CD4-positive, alpha-beta T cell treated with Interleukin-6 for 4 hours (primary cell): Measurements from ENCODE around the gene NR3C2.

Source experiments
- DNase-seq: peaks from one replicate; pipeline ENCODE4 v3.0.0-alpha.2; 2020; ENCODE audit warnings: mixed read lengths

The NR3C2 gene

DNA sequence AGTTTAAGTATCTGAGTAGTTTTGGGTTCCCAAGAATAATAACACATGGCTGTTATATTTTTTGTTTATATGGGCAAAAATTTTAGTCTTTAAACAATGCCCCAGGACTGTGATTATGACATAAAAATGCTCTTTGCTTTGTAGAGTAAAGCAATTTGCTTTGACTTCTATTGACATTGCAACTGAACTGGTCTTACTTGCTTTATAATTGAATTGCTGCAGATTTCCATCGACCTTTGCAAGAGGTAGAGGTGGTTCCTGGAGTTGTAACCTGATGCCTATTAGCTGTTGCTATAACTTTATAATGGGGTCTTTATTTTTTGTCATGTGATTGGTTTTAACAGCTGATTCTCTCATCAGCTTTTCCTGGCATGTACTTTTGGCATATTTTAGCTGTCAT, 407.4 kb downstream of the NR3C2 start:
- no peak for DNase-seq

DNA sequence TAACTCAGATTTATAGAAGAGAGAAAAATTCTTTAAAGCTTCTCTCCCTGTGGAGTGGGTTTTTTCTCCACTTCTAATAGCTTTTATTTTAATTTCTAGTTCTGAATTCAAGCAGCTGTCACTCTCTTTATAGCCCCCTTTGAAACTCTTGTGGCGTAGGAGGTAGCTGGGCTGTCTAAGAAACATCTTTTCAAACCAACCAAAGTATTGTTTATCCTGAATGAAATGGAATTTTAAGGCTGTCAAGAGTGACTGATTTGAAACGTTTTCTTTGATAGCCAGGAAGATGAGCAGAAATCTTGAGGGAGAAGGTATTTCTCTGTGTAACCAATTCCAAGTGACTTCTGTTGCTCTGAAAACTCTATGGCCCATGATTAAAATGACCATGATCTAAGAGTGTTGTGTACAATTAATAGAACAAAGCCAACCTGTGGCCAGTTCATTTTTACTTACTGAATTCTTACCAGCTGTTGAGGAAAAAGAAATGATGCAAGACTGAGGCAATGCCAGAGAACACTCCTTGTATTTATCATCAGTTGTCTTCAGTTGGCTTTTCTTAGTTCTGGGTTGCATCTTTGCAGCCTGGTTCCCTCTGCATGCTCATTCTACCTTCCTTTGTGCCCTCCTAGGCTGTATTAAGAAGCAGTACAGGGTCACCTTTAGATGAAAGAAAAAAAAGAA, 411.9 kb downstream of the NR3C2 start:
- no peak for DNase-seq

- DNase-seq = no peak
These were observed 412.4 kb downstream of the NR3C2 start for GRCh38 chr4:148029781-148030180.
